Middle frontal gyrus (tissue), 1 donor: ENCODE data around the gene CWC25.
"Not testable (repeated sequence)": the region's sequence is repeated elsewhere in the genome, so short reads cannot be mapped to it uniquely, and the experiment has no call there.

ENCODE experiments used
- DNase-seq: peaks from one replicate; pipeline ENCODE4 v3.0.0-alpha.2; 2015; ENCODE audit warnings: low spot score; ENCODE audit errors: extremely low spot score

CWC25 gene

GRCh38 chr17:38824899-38825761 lies at the start of gene CWC25:
CWC25 (minus strand) TSS chr17:38825321; CDS start chr17:38825183, 138 bp downstream.
- peak; percentile 93 for DNase-seq

- no peak for DNase-seq
Observed at GRCh38 chr17:38873640-38874380, 48.7 kb upstream of the CWC25 start.

- DNase-seq, result no peak
Observed at GRCh38 chr17:38872671-38873385, 47.7 kb upstream of the CWC25 start.

- DNase-seq, result no peak
Observed at GRCh38 chr17:38872027-38872511, 46.9 kb upstream of the CWC25 start.

- DNase-seq, result no peak
Observed at GRCh38 chr17:38871247-38872015, 46.3 kb upstream of the CWC25 start.

GRCh38 chr17:38870259-38871165 lies 45.4 kb upstream of the CWC25 start:
- no peak for DNase-seq

GRCh38 chr17:38869526-38870258 lies 44.6 kb upstream of the CWC25 start, which contains the start of gene LASP1:
LASP1 (plus strand) TSS chr17:38870058; CDS start chr17:38870190, 132 bp downstream.
- peak; percentile 79 for DNase-seq

GRCh38 chr17:38868817-38869525 lies 43.9 kb upstream of the CWC25 start:
- peak; percentile 77 for DNase-seq

GRCh38 chr17:38867968-38868816 lies 43.1 kb upstream of the CWC25 start:
- DNase-seq, result no peak

- DNase-seq, result peak; percentile 75
Observed at GRCh38 chr17:38867179-38867967, 42.3 kb upstream of the CWC25 start.

- DNase-seq, result no peak
Observed at GRCh38 chr17:38864636-38865398, 39.7 kb upstream of the CWC25 start.

- no peak for DNase-seq
Observed at GRCh38 chr17:38861399-38861843, 36.3 kb upstream of the CWC25 start.

- DNase-seq, result no peak
Observed at GRCh38 chr17:38857271-38857670, 32.1 kb upstream of the CWC25 start.

- not testable (repeated sequence) for DNase-seq
Observed at GRCh38 chr17:38855101-38855714, 30.1 kb upstream of the CWC25 start.
